Mammary epithelial cell (primary cell): ENCODE data around the gene FDXR.

Experiments
- EZH2 ChIP-seq: IDR thresholded peaks from 2 replicates; pipeline ENCODE4 v1.6.1; 2012; ENCODE audit warnings: low read length, inconsistent platforms, borderline replicate concordance
- TF ChIP-seq, protein P1 (sequence below), 2 donors: IDR thresholded peaks in 1 of 2; conservative IDR thresholded peaks in 1 of 2; 2 replicates each; pipeline ENCODE4 v1.5.1; 2011 to 2012; ENCODE audit warnings: inconsistent platforms in 2 of 2, low read length in 2 of 2, mild to moderate bottlenecking in 2 of 2, control low read depth in 1 of 2, low read depth in 1 of 2; ENCODE audit not compliant: insufficient read depth in 1 of 2; ENCODE audit errors: extremely low read depth in 1 of 2

DNA sequence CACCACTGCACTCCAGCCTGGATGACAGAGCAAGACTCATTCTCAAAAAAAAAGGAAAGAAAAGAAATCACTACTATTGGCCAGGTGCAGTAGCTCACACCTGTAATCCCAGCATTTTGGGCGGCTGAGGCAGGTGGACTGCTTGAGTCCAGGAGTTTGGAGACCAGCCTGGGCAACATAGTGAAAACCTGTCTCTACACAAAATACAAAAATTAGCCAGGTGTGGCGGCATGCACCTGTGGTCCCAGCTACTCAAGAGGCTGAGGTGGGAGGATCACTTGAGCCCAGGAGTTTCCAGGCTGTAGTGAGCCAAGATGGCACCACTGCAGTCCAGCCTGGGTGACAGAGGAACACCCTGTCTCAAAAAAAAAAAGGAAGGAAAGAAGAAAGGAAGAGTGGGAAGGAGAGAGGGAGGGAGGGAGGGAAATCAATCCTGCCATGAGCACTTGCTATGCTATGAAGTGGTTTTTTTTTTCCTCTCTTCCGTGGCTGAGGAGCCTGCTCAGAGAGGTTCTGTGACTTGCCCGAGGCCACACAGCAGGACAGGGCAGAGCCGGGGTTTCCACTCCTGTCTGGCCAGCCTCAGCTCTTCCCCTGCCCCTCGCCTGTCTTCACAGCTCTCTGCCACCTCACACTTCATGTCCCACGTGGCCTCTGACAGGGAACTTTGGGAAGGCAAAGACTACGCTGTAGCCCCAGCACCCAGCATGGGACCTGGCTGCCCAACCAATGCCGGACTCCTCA lies 24.0 kb downstream of the FDXR start:
- TF ChIP-seq, protein P1, sequence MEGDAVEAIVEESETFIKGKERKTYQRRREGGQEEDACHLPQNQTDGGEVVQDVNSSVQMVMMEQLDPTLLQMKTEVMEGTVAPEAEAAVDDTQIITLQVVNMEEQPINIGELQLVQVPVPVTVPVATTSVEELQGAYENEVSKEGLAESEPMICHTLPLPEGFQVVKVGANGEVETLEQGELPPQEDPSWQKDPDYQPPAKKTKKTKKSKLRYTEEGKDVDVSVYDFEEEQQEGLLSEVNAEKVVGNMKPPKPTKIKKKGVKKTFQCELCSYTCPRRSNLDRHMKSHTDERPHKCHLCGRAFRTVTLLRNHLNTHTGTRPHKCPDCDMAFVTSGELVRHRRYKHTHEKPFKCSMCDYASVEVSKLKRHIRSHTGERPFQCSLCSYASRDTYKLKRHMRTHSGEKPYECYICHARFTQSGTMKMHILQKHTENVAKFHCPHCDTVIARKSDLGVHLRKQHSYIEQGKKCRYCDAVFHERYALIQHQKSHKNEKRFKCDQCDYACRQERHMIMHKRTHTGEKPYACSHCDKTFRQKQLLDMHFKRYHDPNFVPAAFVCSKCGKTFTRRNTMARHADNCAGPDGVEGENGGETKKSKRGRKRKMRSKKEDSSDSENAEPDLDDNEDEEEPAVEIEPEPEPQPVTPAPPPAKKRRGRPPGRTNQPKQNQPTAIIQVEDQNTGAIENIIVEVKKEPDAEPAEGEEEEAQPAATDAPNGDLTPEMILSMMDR (conservative IDR thresholded peaks at IDR 0.05 in 1 of 2, IDR thresholded peaks at IDR 0.05 in 1 of 2; ENCODE audit: extremely low read depth in 1 of 2, insufficient read depth in 1 of 2, low read depth in 1 of 2, low read length in 2 of 2): no peak
- no peak for TF ChIP-seq EZH2
